Measurements from ENCODE around the gene ATAD3C. TPM values are rescaled to one million over a fixed set of nuclear protein-coding genes. Genes with fewer than 3 reads are reported as not detected.
"Not testable (repeated sequence)": the region's sequence is repeated elsewhere in the genome, so short reads cannot be mapped to it uniquely, and the experiment has no call there.

The ATAD3C gene
- polyA plus RNA-seq, 3 donors: 1.4 to 3.1 (median 2.0) TPM

- DNase-seq (ENCODE audit: low read depth in 3 of 3, low spot score in 2 of 3): no peak
Measured at GRCh38 chr1:1418464-1419362, 30.8 kb upstream of the ATAD3C start.

DNA sequence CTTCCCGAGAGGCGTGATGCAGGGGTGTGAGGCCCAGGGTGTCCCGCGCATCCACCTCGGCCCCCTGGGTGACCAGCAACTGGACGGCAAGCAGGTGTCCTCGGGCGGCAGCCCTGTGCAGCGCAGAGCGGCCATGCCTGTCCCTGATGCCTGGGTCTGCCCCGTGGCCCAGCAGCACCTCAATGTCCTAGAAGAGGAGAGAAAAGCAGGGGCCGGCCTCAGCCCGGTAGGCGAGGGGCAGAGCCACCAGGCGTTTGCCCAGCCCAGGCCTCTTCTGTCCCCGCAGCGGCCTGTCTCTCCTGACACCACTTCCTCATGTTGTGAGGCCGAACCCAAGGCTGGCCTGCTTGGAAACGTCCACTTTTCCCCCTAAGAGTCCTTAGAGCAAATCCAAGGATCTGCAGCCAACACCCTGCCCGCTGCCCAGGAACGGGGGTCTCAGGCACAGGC, 30.1 kb upstream of the ATAD3C start:
- no peak for DNase-seq (ENCODE audit: low read depth in 3 of 3, low spot score in 2 of 3)

DNA sequence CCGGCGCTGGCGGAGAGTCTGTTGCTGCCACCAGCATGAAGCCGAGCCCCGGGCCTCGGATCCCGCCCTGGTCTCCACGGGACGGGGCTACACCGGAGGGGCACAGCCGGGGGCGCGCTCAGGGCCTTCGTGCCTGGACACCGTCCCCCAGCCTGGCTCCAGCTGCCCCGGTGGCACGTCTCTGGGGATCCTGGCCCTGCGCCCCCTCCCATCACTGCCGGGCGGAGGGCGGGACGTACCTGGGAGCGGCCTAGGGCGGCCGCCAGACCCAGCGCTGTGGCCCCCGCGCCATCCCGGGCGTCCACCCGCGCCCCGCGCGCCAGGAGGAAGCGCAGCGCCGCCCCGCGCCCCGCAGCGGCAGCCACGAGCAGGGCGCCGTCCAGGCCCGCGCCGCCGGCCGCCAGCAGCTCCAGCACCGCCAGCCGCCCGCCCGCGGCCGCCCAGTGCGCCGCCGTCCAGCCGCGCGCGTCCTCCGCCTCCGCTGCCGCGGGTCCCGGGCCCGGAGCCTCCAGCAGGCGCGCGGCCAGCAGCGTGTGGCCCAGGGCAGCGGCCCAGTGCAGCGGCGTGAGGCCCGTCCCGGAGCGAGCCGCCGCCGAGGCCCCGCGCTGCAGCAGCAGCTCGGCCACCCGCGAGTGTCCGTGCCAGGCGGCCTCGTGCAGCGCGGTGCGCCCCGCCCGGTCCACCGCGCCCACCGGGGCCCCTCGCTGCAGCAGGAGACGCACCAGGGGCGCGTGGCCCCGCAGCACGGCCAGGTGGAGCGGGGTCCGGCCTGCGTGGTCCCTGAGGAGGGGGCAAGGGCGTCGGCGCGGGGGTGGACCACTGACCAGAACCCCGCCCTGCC, 29.5 kb upstream of the ATAD3C start:
- no peak for DNase-seq (ENCODE audit: low read depth in 3 of 3, low spot score in 2 of 3)

GRCh38 chr1:1420654-1421141, 28.8 kb upstream of the ATAD3C start:
- DNase-seq (ENCODE audit: low read depth in 3 of 3, low spot score in 2 of 3): no peak

GRCh38 chr1:1421147-1421906, 28.2 kb upstream of the ATAD3C start, which contains the start of gene ANKRD65:
Gene ANKRD65, minus strand, starts transcription at chr1:1421276. Its CDS starts 271 bp downstream, at chr1:1421005.
- no peak for DNase-seq (ENCODE audit: low read depth in 3 of 3, low spot score in 2 of 3)

GRCh38 chr1:1421907-1422464, 27.5 kb upstream of the ATAD3C start:
- DNase-seq (ENCODE audit: low read depth in 3 of 3, low spot score in 2 of 3): no peak

- no peak for DNase-seq (ENCODE audit: low read depth in 3 of 3, low spot score in 2 of 3)
Measured at GRCh38 chr1:1422465-1423244, 26.8 kb upstream of the ATAD3C start.

DNA sequence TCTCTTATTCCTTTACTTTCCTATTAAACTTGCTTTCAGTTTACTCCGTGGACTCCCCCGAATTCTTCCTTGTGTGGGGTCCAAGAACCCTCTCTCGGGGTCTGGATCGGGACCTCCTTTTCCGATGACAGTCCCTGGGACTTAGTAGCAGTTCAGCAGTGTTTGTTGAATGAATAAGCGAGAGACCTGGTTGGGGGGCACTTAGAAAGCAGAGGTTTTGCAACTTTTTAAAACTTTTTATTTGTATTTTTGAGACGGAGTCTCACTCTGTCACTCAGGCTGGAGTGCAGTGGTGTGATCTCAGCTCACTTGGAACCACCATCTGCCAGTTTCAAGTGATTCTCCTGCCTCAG, 26.3 kb upstream of the ATAD3C start:
- no peak for DNase-seq (ENCODE audit: low read depth in 3 of 3, low spot score in 2 of 3)

GRCh38 chr1:1424707-1425106, 24.8 kb upstream of the ATAD3C start:
- no peak for DNase-seq (ENCODE audit: low read depth in 3 of 3, low spot score in 2 of 3)

- no peak for DNase-seq (ENCODE audit: low read depth in 3 of 3, low spot score in 2 of 3)
Measured at GRCh38 chr1:1425426-1425752, 24.1 kb upstream of the ATAD3C start.

DNA sequence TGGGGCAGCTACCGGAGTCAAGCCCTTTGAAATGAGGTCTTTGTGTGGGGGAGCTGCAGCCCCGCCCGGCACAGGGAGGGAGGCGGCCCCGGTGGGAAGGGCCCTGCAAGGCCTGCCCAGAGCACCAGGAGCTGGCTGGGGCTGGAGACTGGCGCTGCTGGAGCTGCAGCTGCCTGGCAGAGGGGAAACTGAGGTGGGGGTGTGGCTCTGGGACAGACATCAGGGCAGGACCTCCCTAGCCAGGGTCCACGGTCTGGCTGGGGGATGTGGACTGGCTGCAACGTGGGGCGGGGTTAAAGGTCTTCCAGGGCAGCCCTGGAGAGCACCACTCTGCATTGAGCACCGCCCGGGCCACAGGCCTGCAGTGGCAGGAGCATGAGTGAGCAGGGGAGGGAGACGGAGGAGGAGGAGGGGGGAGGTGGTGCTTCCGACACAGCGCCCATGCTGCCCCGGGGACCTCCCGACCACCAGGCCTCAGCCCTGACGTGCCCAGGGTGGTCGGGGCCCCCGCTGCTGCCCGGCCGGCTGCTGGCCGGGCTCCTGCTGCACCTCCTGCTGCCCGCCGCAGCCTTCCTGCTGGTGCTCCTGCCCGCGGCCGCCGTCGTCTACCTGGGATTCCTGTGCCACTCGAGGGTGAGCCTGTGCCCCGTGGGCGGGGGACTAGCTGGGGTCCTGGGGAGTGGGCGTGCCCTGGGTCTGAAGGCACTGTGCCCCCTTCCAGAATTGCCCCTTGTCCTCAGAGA, 23.6 kb upstream of the ATAD3C start:
- no peak for DNase-seq (ENCODE audit: low read depth in 3 of 3, low spot score in 2 of 3)

GRCh38 chr1:1426496-1427105, 22.9 kb upstream of the ATAD3C start:
- no peak for DNase-seq (ENCODE audit: low read depth in 3 of 3, low spot score in 2 of 3)

DNA sequence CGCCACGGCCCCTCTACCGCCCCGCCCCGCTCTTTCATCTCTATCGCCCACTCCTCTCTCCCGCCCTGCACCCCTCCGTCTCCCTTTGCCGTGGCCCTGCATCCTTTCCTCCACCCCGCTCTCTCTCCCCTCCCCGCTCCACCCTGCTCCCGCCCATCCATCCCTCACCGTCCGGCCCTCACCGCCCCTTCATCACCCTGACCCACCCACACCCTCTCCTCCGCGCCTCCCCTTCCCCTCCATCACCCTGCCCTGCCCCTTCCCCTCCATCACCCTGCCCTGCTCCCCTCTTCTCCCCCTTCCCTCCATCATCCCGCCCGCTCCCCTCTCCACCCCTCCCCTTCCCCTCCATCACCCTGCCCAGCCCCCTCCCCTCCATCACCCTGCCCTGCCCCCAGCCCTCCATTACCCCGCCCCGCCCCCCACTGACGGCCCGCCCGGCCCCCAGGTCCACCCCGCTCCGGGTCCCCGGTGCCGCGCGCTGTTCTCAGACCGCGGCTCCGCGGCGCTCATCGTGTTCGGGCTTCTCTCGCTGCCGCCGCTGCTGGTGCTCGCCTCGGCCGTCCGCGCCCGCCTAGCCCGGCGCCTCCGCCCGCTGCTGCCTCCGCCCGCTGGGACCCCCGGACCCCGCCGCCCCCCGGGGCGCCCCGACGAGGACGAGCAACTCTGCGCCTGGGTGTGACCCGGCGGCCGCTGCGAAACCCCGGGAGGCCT, 22.2 kb upstream of the ATAD3C start:
- DNase-seq (ENCODE audit: low read depth in 3 of 3, low spot score in 2 of 3): no peak

DNA sequence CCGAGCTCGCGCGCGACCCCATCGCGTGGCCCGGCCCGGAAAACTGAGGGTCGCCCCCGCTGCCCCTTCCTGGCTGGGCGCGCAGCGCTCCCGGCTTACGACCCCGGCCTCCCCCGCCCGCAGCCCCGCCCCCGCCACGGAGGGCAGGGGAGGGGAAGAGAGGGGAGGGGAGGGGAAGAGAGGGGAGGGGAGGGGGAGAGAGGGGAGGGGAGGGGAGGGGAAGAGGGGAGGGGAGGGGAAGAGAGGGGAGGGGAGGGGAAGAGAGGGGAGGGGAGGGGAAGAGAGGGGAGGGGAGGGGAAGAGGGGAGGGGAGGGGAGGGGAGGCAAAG, 21.7 kb upstream of the ATAD3C start:
- DNase-seq (ENCODE audit: low read depth in 3 of 3, low spot score in 2 of 3): no peak

GRCh38 chr1:1428174-1428573, 21.3 kb upstream of the ATAD3C start:
- DNase-seq (ENCODE audit: low read depth in 3 of 3, low spot score in 2 of 3): no peak

- DNase-seq (ENCODE audit: low read depth in 3 of 3, low spot score in 2 of 3): not testable (repeated sequence)
Measured at GRCh38 chr1:1428967-1429366, 20.5 kb upstream of the ATAD3C start.

- no peak for DNase-seq (ENCODE audit: low read depth in 3 of 3, low spot score in 2 of 3)
Measured at GRCh38 chr1:1429671-1430073, 19.8 kb upstream of the ATAD3C start.

All from right renal cortex interstitium (tissue), 3 donors.